ENCODE results near the gene TPM2.

TPM2 gene

DNA sequence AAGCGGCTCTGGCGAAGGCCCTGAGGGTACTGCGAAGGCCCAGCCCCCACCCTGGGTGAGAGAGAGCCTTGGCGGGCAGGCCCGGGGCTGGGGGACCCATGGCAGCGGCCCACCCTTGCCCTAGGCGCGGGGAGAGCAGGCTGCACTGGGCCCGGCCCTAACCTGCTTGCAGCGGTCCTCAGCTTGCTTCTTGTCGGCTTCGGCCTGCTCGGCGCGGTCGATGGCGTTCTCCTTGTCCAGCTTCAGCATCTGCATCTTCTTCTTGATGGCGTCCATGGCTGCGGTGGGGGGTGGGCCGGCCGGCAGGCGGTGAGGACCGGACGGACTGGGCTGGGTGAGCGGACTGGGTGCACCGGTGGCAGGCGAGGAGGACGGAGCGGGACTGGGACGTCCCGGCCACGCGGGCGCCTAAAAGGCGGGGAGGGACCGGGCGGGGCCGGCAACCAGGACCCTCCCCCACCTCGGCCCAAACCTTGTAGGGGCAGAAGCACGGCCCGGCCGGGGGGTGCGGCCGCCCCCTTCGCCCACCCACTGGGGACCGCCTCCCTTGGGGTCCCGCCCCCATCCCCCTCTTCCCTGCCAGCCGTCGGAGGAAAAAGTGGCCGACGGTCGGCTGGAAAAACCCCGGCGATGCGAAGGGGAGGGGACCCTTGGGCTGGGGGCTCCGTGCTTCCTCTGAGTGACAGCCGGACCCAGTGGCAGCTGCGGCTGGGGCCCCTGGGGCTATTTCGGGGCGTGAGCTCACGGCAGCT, at the start of gene TPM2:
TSS of gene TPM2 (minus strand) at position 384 of the 752 bp plus-strand sequence. CDS start at position 276, 108 bp downstream.
- H3K27ac Mint-ChIP-seq = peak within 1 kb of the TSS; percentile 74 to 80
- H3K9me3 Mint-ChIP-seq = no peaks in the 10 kb centered on the region
- ATAC-seq = peak; percentile 60
- DNase-seq = no peak
- H3K4me1 Mint-ChIP-seq = peaks cover 45% of the 10 kb centered on the region
- H3K4me3 Mint-ChIP-seq = peak within 1 kb of the TSS; percentile 87 to 88
- no peaks in the 10 kb centered on the region for H3K27me3 Mint-ChIP-seq

DNA sequence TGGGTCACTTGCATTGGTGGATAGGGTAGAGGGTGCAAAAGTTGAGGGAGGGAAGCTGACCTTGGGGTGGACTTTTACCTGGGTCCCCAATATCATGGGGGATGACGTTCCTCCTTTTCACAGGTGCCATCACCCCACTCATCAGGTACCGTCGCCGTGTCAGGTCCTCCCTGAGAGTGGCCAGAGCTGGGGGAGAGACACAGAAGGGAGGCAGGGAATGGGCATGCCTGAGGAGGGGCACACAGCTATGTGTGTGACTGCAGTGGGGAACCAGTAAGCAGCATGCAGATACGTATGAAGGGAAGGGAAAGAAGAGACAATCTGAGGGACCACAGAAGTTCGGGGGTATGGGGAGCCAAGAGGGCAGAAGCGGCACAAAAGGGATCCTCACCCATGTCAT, 49.2 kb upstream of the TPM2 start:
- Mint-ChIP-seq H3K27me3 (no peaks in the 10 kb centered on the region), H3K4me3 (no peak overlapping the region), H3K4me1 (peaks cover 28% of the 10 kb centered on the region), H3K27ac (peak overlapping the region in 1 of 2 donors; percentile 86), H3K9me3 (no peaks in the 10 kb centered on the region)
- no peak for ATAC-seq
- no peak for DNase-seq

DNA sequence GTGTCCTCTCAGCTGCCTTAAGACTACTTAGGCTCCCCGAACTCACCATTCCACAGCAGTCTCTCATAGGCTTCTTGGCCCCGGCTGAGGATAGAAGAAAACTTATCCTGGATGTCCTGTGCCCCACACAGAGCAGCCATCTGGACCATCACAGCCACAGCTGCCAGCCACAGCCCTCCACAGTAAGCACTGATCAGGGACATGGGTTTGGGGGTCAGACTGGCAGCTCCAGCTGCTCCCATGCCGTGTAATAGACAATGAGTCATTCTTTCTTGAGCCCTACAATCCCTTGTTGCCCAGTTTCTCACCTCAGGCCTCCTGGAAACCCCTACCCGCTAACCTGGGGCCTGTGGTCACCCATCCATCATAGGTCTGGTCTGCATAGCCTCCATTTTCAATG, 48.5 kb upstream of the TPM2 start:
- Mint-ChIP-seq H3K9me3 (no peaks in the 10 kb centered on the region), H3K27me3 (no peaks in the 10 kb centered on the region), H3K27ac (no peak overlapping the region), H3K4me3 (no peak overlapping the region), H3K4me1 (peaks cover 32% of the 10 kb centered on the region)
- no peak for DNase-seq
- no peak for ATAC-seq

DNA sequence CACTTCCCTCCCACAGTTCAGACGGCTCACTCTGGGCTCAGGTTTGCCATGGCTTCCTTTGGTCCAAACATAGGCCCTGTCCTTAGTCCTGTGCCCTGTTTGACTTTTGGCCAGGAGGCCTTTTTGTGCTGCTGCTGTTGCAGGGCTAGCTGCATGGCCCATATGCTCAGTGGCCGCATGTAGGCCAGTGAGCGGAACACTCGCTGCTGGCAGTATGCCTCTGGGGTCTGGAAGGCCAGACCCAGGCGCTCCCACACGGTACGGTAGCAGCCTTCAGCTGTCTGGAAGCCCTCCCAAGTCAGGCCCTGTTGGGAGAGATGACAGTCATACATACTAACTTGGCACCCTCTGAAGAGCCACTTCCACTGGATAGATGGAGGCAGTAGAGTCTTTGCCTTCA, 47.4 kb upstream of the TPM2 start:
- peaks cover 30% of the 10 kb centered on the region for H3K4me1 Mint-ChIP-seq
- no peaks in the 10 kb centered on the region for H3K9me3 Mint-ChIP-seq
- H3K4me3 Mint-ChIP-seq = no peak overlapping the region
- no peak for ATAC-seq
- no peaks in the 10 kb centered on the region for H3K27me3 Mint-ChIP-seq
- H3K27ac Mint-ChIP-seq = no peak overlapping the region
- DNase-seq = no peak

DNA sequence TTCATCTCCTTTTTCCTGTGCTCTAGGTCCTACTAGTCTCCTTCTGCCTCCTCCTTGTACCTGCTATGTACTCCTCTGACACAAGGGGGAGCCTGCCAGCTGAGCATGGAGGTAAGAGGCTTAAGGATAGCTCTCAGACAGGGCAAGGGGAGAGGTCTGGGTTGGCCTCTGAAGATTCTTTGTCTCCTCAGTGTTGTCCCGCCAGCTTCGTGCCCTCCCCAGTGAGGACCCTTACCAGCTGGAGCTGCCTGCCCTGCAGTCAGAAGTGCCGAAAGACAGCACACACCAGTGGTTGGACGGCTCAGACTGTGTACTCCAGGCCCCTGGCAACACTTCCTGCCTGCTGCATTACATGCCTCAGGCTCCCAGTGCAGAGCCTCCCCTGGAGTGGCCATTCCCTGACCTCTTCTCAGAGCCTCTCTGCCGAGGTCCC, 46.5 kb upstream of the TPM2 start:
- H3K27me3 Mint-ChIP-seq = no peaks in the 10 kb centered on the region
- peak; percentile 62 to 68 for DNase-seq
- peaks cover 20% of the 10 kb centered on the region for H3K4me1 Mint-ChIP-seq
- no peak for ATAC-seq
- no peak overlapping the region for H3K27ac Mint-ChIP-seq
- no peak overlapping the region for H3K4me3 Mint-ChIP-seq
- H3K9me3 Mint-ChIP-seq = no peaks in the 10 kb centered on the region

DNA sequence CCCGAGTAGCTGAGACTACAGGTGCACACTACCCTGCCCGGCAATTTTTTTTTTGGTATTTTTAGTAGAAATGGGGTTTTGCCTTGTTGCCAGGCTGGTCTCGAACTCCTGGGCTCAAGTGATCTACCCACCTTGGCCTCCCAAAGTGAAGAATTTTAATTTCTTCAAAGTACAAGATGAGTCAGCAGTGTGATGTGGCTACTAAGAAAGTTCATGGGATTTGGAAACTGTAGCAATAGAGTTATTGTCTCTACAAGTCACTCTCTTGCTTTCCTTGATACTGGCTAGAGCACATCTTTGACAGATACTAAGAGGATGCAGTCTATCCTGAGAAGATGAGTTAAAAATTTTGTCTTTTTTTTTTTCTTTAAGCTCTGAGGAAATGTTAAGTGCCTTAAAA, 44.4 kb upstream of the TPM2 start:
- no peak overlapping the region for H3K27ac Mint-ChIP-seq
- H3K4me3 Mint-ChIP-seq = peak overlapping the region; percentile 8 to 33
- H3K4me1 Mint-ChIP-seq = peaks cover 20% of the 10 kb centered on the region
- no peaks in the 10 kb centered on the region for H3K9me3 Mint-ChIP-seq
- no peaks in the 10 kb centered on the region for H3K27me3 Mint-ChIP-seq
- ATAC-seq (no peak), DNase-seq (no peak)

DNA sequence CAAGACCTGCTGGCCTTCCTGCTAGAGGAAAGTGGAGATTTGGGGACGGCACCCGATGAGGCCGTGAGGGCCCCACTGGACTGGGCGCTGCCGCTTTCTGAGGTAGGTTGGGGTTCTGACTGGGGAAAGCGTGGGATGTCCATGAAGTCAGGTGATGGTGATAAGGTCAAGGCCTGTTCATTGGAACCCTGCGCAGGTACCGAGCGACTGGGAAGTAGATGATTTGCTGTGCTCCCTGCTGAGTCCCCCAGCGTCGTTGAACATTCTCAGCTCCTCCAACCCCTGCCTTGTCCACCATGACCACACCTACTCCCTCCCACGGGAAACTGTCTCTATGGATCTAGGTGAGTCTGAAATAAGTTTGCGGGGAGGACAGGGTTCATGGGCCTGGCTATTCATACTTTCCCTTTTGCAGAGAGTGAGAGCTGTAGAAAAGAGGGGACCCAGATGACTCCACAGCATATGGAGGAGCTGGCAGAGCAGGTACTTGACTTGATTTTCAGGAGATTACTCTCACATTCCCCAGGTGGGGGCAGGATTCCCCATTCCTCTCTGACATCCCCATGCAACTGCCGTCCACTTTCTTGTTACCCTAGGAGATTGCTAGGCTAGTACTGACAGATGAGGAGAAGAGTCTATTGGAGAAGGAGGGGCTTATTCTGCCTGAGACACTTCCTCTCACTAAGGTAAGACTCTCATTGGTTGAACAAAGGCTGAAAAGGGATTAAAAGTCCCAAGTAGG, 43.2 kb upstream of the TPM2 start:
- peak overlapping the region; percentile 87 to 98 for H3K27ac Mint-ChIP-seq
- ATAC-seq (peak; percentile 11), DNase-seq (peak; percentile 21 to 43)
- H3K9me3 Mint-ChIP-seq = no peaks in the 10 kb centered on the region
- no peaks in the 10 kb centered on the region for H3K27me3 Mint-ChIP-seq
- H3K4me3 Mint-ChIP-seq = no peak overlapping the region
- peaks cover 20% of the 10 kb centered on the region for H3K4me1 Mint-ChIP-seq

DNA sequence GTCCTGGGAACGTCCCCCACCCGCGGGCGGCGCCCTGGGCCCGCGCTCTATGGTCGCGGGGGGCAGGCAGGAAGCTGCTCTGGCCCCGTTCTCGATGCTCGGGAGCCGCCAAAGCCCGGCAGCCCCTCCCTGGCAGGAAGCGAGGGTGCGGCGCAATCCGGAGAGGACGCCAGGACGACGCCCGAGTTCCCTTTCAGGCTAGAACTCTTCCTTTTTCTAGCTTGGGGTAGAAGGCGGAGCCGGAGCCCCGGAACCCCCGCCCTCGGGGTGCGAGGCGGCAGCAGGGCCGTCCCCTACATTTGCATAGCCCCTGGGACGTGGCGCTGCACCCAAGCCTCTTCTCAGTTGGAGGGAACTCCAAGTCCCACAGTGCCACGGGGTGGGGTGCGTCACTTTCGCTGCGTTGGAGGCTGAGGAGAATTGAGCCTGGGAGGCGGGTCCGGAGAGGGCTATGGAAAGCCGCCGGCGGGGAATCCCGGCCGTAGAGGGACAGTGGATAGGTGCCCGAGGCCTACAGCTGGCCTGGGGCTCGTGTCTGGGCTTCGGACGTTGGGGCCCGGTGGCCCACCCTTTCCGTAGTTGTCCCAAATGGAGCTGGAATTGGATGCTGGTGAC, 42.6 kb upstream of the TPM2 start, which contains the start of the genes CREB3 and TLN1:
TSS of gene CREB3 (plus strand) at position 482 of the 615 bp plus-strand sequence. CDS start at position 589, 107 bp downstream.
TSS of gene TLN1 (minus strand) at position 11 of the 615 bp plus-strand sequence. CDS start 6,501 bp downstream, outside the sequence.
- DNase-seq (peak; percentile 98 to 99), ATAC-seq (peak; percentile 93)
- no peaks in the 10 kb centered on the region for H3K27me3 Mint-ChIP-seq
- H3K27ac Mint-ChIP-seq = peak within 1 kb of the TSS; percentile 96 to 98
- peaks cover 20% of the 10 kb centered on the region for H3K4me1 Mint-ChIP-seq
- H3K4me3 Mint-ChIP-seq = no peak within 1 kb of the TSS
- H3K9me3 Mint-ChIP-seq = no peaks in the 10 kb centered on the region

DNA sequence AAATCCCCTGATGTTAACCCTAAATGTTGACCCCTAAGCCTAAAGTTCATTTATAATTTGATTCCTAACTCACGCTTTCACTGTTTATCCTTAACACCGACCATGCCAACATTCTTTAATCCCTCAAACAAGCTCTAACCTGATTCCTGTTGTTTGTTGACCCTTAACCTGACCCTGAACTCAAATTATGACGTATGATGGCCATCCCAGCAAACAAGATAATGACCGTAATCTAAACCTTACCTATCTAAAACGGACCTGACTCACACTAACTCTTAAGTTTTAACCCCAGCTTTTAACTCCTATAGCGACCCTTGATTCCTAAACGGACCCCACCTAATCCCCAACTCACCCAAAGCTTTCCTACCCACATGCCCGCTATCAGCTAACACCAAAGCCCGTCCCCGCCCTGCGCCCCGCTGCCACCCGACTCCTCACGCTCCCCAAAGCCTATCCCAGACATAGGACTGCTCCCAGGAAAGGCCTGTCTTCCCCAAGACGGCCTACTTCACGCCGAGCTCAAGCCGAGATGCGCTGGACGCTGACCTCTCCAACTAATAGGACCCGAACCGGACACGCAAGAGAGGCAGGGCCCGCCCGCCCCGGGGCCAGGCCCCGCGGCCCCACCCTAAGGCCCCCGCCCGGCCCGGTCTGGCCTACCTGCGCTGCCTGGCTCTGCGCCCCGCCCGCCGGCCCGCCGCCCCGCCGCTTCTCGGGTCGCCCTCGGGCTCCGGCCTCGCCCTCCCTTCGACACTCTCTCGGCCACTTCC, 41.9 kb upstream of the TPM2 start:
- H3K27me3 Mint-ChIP-seq = no peaks in the 10 kb centered on the region
- peak overlapping the region; percentile 96 to 98 for H3K27ac Mint-ChIP-seq
- H3K4me1 Mint-ChIP-seq = peaks cover 20% of the 10 kb centered on the region
- no peaks in the 10 kb centered on the region for H3K9me3 Mint-ChIP-seq
- H3K4me3 Mint-ChIP-seq = no peak overlapping the region
- no peak for ATAC-seq
- DNase-seq = no peak

DNA sequence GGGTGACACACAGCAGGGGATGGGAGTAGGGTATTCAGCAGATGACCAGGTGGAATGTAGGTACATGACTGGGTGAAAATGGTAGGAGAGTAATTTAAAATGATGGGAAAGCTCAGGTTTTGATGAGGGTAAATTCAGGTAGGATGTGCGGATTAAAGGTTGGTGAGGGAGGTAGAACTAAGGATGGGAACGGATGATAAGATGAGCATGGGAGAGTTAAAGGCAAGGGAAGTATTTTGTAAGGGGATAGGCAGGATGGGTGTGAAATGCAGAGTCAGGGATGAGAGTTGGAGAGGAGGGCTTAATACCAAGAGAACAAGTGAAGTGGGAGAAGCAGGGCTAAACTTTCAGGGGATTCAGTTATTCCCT, 40.7 kb upstream of the TPM2 start:
- Mint-ChIP-seq H3K4me1 (peaks cover 14% of the 10 kb centered on the region), H3K27me3 (no peaks in the 10 kb centered on the region), H3K4me3 (no peak overlapping the region), H3K9me3 (no peaks in the 10 kb centered on the region), H3K27ac (no peak overlapping the region)
- DNase-seq = no peak
- no peak for ATAC-seq

DNA sequence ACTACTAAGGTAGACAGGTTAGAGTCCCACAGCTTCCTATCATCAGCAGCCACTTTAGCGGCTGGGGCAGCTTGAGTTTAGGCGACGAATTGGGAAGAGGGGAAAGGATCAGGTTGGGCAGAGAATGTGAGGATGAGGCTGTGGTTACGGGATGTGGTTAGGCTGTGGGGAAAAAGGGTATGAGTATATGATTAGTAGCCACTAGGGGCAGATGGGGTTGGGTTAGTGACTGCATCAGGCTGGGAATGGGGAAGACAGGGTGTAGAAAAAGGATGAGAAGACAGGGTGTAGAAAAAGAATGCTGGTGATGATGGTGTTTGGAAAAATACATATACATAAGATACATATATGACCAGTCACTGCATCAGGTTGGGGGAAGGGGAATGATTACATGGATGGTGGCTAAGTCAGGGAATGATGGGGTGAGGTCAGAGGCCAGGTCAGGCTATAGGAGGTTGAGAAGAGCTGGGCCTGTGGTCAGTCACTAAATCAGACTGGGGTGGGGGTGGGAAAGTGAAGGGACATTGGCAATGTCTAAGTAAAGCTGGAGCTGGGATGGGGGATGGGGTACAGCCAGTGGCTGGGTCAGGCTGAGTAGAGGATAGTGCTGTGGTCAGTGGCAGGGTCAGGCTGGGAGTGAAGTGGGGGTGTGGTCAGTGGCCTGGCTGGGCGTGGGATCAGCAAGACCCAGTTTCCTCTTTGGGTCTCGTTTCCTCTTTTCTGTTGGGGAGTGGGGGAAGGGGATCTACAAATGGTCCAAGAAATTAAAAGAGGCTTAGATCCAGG, 40.2 kb upstream of the TPM2 start:
- no peaks in the 10 kb centered on the region for H3K27me3 Mint-ChIP-seq
- H3K9me3 Mint-ChIP-seq = no peaks in the 10 kb centered on the region
- no peak overlapping the region for H3K27ac Mint-ChIP-seq
- no peak overlapping the region for H3K4me3 Mint-ChIP-seq
- H3K4me1 Mint-ChIP-seq = peaks cover 11% of the 10 kb centered on the region
- no peak for ATAC-seq
- no peak for DNase-seq

DNA sequence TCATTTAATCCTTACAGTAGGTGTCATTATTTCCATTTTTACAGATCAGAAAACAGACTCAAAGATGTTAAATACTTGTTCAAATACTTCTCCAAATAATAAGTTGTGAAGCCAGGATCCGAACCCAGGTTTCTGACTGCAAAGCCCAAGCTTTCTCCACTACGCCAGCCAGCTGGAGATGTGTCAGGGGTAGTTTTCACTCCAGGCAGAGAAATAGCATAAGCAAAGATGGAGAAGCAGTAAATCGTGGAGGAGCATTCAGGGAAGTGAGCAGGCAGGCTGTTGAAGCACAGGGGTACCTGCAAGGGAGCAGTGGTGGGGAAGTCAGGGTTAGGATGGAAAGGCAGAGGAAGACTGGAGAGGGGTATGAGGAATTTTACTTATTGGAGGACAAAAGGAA, 39.4 kb upstream of the TPM2 start:
- no peak overlapping the region for H3K27ac Mint-ChIP-seq
- no peak for DNase-seq
- no peak overlapping the region for H3K4me3 Mint-ChIP-seq
- ATAC-seq = no peak
- H3K9me3 Mint-ChIP-seq = no peaks in the 10 kb centered on the region
- H3K4me1 Mint-ChIP-seq = peaks cover 8% of the 10 kb centered on the region
- H3K27me3 Mint-ChIP-seq = no peaks in the 10 kb centered on the region

DNA sequence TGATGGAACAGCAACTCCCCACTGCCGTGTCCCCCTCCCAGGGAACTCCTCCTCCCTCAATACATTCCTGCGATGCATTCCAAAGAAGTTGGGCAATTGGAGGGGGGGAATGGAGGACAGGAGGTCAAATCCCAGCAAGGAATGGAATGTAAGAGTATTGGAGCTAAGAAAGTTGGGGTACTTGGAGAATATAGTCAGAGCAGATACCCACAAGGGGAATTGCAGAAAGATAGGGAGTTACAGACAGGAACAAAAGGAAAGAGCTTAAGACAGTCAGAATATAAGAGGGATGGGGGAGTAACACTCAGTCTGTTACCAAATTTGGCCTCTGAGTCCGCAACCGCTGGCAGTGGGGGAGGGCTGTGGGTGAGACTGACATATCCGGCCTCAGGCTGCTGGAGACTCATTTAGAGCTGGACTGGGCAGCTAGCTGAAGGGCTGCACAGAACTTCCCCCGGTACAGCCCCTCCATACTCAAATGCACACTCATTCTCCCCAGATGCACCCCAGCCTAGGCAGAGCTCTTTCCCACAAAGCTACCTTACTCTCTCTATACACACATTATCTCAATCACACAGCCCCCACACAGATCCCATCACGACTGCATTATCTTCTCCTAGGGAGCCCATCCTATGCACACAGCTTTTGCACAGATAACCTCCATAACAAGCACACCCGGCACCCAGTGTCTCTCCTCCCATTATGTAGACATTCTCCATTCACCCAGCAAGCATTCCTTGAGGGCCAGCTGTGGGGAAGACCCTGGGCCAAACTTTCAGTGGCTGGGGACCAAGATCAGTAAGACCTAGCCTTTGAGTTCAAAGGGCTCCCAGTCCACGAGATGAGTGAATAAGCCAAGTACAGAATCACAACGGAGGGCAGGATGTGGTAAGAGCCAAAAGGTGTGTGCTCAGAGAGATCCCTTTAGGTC, 38.6 kb upstream of the TPM2 start:
- Mint-ChIP-seq H3K9me3 (no peaks in the 10 kb centered on the region), H3K27me3 (no peaks in the 10 kb centered on the region), H3K27ac (no peak overlapping the region), H3K4me1 (peaks cover 4% of the 10 kb centered on the region), H3K4me3 (no peak overlapping the region)
- ATAC-seq (peak; percentile 39), DNase-seq (peak; percentile 36 to 68)

DNA sequence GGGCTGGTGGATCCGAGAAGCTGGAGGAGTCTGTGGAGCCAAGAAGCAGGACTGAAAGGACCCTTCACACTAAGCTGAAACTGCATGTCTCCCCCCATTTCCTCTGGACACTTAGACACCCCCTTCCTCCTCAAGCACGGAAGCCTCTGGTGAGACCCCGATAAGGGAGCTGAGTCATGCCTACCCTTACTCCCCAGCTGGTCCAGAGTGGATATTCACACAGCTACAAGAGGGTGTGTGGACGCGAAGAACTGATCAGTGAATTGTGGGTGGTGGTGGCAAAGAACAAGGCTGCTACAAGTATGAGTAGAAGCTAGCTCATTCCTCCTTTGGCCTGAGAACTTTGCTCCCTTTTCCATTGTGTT, 37.9 kb upstream of the TPM2 start:
- H3K27me3 Mint-ChIP-seq = no peaks in the 10 kb centered on the region
- no peak overlapping the region for H3K4me3 Mint-ChIP-seq
- no peak for ATAC-seq
- no peak for DNase-seq
- no peaks in the 10 kb centered on the region for H3K4me1 Mint-ChIP-seq
- H3K27ac Mint-ChIP-seq = no peak overlapping the region
- H3K9me3 Mint-ChIP-seq = no peaks in the 10 kb centered on the region

All from stimulated activated naive CD8-positive, alpha-beta T cell treated with anti-CD3 and anti-CD28 coated beads, Interleukin-15, amount 100 ng/mL, for 72 hours (primary cell).